SK-MEL-5 (cell line): Measurements from ENCODE around the gene DBNDD2. TPM values are rescaled to one million over a fixed set of nuclear protein-coding genes. Genes with fewer than 3 reads are reported as not detected.

Experiments used
- DNase-seq: peaks from one replicate; pipeline ENCODE4 v3.0.0-alpha.2; 2016; ENCODE audit warnings: low read depth, low spot score
- in situ Hi-C: cut with HindIII; loops from 2 replicates; pipeline ENCODE4 v1.10.0; 2016; ENCODE audit warnings: low sequenced_read_pairs, high pct_unique_total_duplicates, low pct_unique_long_range_greater_than_20kb
- polyA plus RNA-seq, 2 experiments: library from polyadenylated mRNA; depleted of rRNA; stranded (reverse); fragments of >200 nt; gene quantifications; 2 replicates each; pipeline ENCODE4 v1.2.3, GENCODE V29; 2015
- total RNA-seq: library from RNA; depleted of rRNA; stranded (reverse); fragments of >200 nt; shearing (Covaris generic); gene quantifications from 2 replicates; pipeline ENCODE4 v1.2.3, GENCODE V29; 2014; rRNA removed

The DBNDD2 gene
- 0.77 and 1.5 TPM in 2 replicates for total RNA-seq
- polyA plus RNA-seq (2015; cell fraction: cytosol; rRNA removed): 7.0 and 8.7 TPM in 2 replicates
- 3.7 and 3.9 TPM in 2 replicates for polyA plus RNA-seq (2015; cell fraction: nucleus; rRNA removed)

DNA sequence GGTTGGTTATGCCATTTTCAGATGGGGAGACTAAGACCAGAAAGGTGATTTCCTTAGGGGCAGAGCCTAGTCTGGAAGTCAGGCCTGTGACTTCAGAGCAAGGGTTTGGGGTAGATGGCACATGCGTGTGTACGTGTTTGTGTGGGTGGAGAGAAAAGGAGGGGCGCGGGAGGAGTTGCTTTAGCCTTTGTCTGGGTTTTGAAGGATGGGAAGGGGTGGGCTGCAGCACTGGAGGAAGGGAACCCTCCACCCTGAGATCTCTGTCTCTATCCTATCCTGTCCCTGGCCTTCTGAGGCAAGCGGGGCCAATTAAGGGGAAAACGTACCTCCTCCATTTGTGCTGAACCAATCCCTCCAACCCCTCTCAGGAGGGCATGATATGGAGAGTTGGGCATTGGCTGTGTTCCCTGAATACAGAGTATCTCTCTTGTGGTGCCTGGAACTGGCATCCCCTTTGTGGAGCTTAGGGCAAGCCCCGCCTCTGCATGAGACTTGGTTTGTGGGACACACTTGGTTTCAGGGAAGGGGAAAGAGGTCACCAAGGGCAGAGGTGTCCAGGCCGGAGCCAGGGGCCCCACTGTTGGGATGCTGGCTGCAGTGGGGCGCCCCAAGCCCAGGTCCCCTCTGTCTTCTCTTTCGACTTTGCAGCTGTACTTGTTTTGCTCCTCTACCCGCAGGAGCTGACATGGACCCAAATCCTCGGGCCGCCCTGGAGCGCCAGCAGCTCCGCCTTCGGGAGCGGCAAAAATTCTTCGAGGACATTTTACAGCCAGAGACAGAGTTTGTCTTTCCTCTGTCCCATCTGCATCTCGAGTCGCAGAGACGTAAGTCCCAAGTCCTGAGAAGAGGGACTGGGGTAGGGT, at the start of gene DBNDD2:
Gene DBNDD2, plus strand, starts transcription at position 507 of the 863 bp plus-strand sequence. Its CDS starts 179 bp downstream, at position 686.
- in situ Hi-C loops: no loop called here
- DNase-seq: no peak

DNA sequence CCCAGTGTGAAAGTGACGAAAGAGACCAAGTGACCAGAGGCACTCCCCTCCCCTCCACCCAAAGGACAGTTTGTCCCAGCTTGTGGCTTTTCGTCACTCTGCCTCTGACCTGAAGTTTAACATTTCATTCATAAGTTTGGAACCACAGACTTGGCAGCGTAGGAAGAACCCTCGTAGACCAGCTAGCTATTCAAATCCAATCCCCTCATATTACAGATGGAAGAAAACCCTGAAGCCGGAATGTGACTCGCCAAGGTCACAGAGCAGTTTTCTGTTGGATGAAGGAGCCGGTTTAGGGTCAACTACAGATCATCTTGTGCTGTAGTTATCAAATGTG, 49.1 kb upstream of the DBNDD2 start:
- in situ Hi-C loops: no loop called here
- DNase-seq: no peak

- no peak for DNase-seq
- in situ Hi-C loops: no loop called here
Measured at GRCh38 chr20:45359406-45360148, 48.5 kb upstream of the DBNDD2 start.

DNA sequence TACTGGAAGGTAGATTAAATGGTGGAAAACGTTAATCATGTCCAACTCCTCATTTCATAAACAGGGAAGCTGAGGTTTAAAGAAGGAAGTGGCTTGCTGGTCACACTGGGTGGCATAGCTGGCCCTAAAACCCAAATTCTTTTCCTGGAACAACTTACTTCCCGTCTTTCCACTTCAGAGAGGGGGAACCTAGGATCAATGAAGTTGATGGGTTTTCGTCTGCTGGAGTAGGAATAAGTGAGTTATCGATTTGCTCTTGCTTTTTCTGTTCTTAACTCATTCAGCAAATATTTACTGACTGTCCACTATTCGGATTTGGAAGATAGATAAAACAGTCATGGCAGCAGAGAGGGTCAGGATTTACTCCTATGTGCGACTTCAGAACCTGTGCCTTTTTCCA, 46.3 kb upstream of the DBNDD2 start:
- in situ Hi-C loops: no loop called here

GRCh38 chr20:45362804-45363610, 45.1 kb upstream of the DBNDD2 start, which contains the start of gene SYS1:
Gene SYS1, plus strand, starts transcription at chr20:45363156. Its CDS starts 376 bp downstream, at chr20:45363532.
- peak; percentile 100 for DNase-seq
- in situ Hi-C loops: no loop called here

More for the DNA sequence above, 46.3 kb upstream of the DBNDD2 start:
- DNase-seq: no peak

DNA sequence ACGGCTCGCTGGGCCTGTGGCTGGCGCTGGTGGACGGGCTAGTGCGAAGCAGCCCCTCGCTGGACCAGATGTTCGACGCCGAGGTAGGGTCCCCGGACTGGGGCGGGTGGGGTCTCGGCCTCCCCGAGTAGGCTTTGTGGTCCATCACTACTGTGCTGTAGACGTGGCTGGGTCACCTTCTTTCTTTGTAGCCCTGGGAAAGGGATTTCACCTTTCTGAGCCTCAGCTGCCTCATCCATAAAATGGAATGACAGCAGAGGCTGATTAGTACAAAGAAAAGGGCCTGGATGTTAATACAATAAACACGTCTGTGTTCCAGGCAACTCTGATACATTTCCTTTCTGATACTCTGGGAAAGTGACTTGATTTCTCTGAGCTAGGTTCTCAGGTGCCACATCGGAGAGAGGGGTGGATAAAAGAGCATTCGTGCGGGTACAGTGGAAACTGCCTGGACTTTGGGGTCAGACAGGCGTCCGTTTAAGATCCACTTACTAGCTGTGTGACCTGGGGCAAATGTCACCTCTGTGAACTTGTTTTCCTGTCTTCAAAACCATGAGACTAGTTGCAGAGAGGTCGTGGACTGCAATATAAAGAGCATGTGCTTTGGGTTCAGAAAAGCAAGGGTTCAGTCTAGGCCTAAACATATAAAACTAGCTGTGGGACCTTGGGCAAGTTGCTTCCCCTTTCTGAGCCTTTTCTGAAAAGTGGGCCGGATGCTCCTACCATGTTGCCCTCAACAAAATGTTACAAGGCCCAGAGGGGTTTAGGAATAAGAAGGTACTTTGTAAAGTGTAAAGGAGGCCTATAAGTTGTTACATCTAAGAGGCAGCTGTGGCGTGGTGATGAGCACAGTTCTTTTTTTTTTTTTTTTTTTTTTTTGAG, 44.2 kb upstream of the DBNDD2 start:
- no peak for DNase-seq
- in situ Hi-C loops: no loop called here

DNA sequence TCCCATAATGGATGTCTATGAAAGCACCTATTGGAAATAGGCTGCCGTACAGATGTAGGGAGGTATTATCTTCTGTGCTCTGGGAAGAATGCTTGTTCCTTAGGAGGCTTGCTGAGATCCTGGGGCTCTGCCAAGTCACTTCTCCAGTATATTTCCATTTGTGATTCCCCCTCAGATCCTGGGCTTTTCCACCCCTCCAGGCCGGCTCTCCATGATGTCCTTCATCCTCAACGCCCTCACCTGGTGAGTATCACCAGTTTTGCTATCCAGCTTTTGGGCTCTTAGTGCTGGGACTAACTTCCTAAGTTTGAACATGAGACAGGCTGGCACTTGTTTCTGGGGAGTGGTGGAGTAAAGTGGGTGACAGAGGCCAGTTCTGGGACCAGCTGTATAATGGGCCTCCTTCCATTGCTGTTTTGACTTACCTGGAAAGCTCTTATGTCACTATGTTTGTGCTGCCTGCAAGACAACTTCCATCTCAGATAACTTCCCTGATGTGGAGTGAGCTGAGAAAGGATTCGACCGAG, 42.6 kb upstream of the DBNDD2 start:
- in situ Hi-C loops: no loop called here
- no peak for DNase-seq

- DNase-seq: no peak
- in situ Hi-C loops: no loop called here
Measured at GRCh38 chr20:45366192-45366591, 41.9 kb upstream of the DBNDD2 start.

DNA sequence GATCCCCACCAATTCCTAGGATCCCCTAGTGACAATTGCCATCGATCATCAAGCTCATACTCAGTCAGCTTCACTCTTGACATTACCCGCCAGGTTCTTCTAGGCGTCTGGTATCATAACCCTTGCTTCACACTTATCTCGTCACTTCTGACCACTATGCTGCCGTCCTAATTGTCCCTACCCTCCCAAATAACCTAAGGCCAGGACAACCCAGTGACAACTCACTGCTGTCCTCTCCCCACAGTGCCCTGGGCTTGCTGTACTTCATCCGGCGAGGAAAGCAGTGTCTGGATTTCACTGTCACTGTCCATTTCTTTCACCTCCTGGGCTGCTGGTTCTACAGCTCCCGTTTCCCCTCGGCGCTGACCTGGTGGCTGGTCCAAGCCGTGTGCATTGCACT, 41.5 kb upstream of the DBNDD2 start:
- no peak for DNase-seq
- in situ Hi-C loops: no loop called here

DNA sequence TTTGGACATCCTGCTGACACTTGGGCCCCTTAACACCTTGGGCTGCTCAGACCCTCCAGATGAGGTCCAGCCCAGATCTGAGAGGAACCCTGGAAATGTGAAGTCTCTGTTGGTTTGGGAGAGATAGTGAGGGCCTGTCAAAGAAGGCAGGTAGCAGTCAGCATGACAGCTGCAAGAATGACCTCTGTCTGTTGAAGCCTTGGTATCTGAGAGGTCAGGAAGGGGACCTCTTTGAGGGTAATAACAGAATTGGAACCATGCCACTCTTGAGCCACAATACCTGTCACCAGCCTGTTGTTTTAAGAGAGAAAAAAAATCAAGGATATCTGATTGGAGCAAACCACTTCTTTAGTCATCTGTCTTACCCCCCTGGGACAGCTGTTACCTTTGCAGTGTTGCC, 41.0 kb upstream of the DBNDD2 start:
- in situ Hi-C loops: no loop called here
- no peak for DNase-seq

DNA sequence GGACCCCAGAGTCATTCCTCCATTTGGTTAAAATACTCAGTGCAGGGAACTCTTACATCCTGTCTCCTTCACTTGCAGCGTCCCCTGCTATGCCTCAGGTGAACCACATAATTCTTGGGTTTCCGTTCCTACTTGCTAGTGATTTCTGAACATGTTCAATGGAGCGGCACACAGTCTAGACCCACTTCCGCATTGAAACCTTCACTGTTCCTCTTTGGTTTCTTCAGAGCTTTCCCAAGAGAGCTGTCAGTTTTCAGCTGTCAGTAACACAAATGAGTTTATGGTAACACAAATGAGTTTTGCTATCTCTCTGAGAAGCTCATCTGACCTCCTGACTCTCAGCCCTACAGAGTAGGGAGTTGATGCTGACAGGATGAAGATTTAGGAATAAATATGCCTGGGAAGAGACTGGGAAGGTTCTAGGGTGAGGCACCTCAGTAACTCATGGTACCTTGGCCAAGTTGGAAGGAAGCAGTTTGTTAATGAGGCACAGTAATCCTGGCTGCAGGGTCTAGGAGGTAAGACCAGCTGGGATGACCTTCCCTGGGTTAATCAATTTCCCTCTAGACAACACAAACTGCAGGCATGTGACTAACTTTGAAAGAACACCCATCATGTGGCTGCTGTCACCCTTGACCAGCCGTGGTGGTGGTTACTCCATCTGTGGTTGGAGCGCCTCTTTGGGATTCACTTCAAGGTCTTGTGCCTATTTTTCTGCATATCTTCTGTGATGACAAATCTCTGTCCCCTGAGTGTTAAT, 39.7 kb upstream of the DBNDD2 start:
- in situ Hi-C loops: no loop called here
- DNase-seq: no peak

DNA sequence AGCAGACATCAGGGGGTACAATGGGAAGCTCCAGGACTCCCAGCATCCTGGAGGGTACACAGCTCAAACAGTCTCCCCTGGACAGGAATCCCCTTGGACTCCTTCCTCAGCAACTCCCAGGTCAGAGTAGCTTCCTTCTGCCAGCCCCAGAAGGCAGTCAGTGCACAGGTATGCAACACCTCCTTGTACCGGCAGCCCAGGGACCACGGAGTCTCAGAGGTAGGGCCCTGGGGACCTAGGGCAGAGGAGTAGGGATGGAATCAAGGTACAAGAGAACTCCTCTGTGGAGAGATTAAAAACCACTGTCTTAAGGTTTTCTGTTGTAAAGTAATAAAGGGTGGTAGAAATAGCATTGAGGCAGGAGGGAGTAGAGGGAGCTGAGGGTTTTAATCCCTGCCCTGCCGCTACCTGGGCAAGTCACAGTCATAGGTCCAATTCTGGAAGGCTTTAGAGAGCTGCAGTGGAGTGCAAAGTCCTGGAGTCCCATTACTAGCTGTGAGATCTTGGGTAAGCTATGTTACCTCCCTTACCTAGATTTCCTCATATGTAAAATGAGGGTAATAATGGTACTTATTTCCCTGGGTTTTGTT, 37.4 kb upstream of the DBNDD2 start:
- DNase-seq: no peak
- in situ Hi-C loops: no loop called here

DNA sequence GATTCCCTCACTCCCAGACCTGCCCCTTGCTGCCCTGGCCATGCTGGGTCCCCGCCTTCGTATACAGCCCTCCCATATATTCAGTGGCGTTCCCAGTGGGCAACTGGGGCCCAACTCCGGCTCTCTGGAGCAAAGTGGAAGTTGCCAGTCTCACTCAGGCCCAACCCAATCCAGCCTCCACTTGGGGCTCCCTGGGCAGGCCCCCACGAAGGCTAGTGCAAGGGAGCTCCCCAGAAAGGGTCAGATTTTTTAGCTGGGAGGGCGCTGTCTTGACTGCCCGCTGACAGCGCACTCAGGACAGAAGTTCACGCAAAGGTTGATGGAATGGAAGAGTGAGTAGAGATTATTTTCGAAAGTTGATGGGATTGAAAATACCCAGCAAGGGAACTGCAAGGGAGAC, 35.8 kb upstream of the DBNDD2 start:
- in situ Hi-C loops: no loop called here
- DNase-seq: no peak

DNA sequence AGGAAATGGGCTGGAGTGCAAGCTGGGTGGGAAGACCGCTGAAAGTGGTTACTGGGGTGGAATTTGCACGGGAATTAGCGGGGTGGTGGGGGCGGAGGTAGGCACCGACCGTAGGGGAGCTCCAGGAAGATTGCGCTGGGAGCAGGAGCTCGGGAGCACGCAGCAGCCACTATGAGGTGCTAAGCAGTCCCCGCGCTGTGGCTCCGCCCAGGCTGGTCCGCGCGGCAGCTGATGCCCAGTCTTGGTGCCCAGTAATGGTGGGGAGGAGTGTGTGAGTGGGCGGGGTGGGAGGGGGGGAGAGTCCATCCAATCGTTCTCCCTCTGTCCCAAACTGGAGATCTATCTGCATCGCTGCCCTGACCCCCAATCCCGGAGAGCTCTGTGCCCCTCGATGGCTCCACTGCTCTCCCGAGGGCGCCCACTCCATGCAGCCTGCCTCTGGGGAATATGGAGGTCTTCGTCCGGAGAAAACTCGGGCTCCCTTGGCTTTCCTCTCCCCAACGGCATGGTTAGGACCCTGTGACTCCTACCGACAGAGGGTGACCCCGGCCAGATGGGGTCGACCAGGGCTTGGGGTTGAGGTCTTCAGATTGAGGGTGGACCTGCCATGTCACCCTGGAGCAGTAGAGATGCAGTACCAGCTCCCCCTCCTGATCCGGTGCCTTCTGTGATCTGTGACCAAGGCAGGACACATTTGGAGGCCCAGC, 35.3 kb upstream of the DBNDD2 start:
- peak; percentile 57 for DNase-seq
- in situ Hi-C loops: no loop called here

DNA sequence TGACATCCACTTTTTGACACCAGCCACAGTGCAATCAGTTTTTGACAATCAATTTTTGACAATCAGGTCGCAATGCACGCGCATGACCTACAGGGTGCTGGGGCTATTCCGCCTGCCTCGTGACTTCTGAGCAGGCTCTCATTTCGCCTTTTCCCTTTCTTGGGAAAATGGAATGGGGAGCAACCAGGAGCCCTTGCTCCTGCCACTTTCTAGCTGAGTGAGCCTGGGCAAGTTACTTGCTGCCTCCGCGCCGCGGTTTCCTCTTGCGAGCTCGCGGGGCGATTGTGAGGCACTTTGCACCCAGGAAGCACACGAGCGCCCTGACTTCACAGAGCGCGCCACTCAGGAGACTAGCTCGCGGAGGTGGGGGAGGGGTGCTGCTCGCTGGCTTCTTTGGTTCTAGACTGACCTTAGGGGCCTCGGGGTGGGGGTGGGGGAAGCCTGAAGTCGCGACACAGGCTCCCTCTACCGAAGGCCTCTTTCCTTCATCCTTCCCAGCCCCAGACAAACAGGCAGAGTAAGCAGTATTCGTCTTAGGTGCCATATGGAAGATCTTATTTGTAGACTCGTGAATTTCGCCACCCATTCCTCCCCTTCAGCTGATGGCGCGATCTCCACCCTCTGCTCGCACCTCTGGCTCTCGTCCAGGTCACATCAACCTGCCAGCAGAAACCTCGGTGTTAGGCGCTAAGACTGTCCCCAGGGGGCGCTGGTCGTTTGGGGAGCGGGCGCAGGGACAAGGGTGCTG, 34.6 kb upstream of the DBNDD2 start:
- in situ Hi-C loops: no loop called here
- DNase-seq: peak; percentile 91
